ENCODE data around the gene PCCA.

GRCh38 chr13:100529666-100530377, 440.9 kb downstream of the PCCA start:
- TF ChIP-seq CTCF (IDR thresholded peaks at IDR 0.05): no peak
- no peak for TF ChIP-seq POLR2A (IDR thresholded peaks at IDR 0.05)
